Inferior parietal cortex (tissue), 1 donor: ENCODE measurements around the gene ZNF768.
"Not testable (repeated sequence)": the region's sequence is repeated elsewhere in the genome, so short reads cannot be mapped to it uniquely, and the experiment has no call there.

Experiments
- DNase-seq: peaks from one replicate; pipeline ENCODE4 v3.0.0-alpha.2; 2016; ENCODE audit errors: extremely low spot score

Gene ZNF768

GRCh38 chr16:30510376-30510938, 15.9 kb downstream of the ZNF768 start:
- no peak for DNase-seq

GRCh38 chr16:30509081-30509765, 17.1 kb downstream of the ZNF768 start:
- DNase-seq = no peak

GRCh38 chr16:30503403-30504296, 22.7 kb downstream of the ZNF768 start:
- DNase-seq = no peak

DNA sequence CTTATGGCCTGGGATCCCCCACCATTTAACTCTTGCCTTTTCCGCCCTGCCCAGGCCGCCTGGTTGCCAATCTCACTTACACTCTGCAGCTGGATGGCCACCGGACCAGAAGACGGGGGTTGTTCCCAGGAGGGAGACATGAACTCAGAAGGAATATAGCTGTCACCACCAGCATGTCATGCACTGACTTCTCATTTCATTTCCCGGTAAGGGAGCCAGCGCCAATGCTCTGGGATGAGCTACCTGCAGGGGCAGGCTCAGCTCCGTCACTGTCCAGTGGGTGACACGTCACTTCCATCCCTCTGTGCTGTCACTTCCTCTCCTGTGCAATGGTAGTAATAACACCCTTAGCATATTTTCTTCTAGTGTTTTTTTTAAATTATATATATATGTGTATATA, 27.1 kb downstream of the ZNF768 start:
- DNase-seq = no peak

DNA sequence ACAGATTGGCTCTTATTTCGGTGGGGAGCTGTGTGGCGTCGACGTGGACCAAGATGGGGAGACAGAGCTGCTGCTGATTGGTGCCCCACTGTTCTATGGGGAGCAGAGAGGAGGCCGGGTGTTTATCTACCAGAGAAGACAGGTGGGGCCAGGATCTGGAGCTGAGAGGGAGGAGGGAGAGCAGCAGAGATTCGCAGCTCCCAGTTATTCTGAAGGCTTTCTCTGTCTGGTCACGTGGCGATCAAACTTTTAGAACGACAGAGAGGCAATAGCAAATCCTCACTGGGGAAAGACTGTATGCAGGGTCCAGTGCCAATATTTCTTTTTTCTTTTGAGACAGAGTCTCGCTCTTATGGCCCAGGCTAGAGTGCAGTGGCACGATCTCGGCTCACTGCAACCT, 31.7 kb downstream of the ZNF768 start:
- DNase-seq = no peak

DNA sequence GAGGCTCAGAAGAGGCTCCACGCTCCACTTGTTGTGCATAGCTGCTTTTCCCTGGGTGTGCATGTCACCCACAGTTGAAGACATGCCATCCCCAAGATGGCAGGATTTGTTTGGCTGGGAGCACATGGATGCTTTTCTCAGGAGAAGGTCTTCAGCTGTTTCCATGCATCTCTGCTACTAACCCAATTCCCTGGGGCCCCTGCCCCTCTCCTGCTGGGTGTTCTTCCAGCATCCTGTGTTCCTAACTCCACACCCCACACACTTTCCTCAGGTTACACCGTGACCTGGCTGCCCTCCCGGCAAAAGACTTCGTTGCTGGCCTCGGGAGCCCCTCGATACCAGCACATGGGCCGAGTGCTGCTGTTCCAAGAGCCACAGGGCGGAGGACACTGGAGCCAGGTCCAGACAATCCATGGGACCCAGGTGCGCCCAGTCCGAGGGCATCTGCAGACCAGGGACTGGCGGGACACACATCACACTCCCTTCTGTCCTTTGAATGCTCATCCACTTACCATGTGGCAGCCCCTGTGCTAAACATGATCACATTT, 32.4 kb downstream of the ZNF768 start:
- no peak for DNase-seq

GRCh38 chr16:30491744-30492308, 34.5 kb downstream of the ZNF768 start:
- peak; percentile 16 for DNase-seq

- no peak for DNase-seq
Observed at GRCh38 chr16:30491229-30491628, 35.1 kb downstream of the ZNF768 start.

GRCh38 chr16:30490210-30490609, 36.2 kb downstream of the ZNF768 start:
- DNase-seq = no peak

GRCh38 chr16:30488764-30489605, 37.4 kb downstream of the ZNF768 start:
- DNase-seq = no peak

DNA sequence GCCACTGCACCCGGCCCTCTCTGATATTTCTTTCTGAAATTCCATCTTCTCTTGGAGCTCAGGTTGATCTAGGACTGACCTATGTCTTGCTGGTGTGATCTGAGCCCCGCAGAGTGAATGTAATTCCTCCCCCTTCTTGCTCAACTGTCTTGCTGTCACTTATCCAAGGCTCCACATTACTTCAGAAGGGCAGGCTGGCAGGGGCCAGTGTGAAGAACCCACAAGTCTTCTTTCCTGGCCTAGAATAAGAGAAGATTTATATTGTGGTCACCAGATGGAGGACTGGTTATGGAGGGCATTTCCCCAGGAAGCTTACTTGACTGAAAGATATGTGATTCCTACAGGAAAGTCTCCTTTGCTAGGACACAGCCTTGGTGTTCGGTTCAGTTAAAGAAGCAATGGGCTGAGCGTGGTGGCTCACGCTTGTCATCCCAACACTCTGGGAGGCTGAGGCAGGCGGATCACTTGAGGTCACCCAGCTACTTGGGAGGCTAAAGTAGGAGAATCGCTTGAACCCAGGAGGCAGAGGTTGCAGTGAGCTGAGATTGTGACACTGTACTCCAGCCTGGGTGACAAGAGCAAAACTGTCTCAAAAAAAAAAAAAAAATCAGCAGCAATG, 40.4 kb downstream of the ZNF768 start:
- no peak for DNase-seq

DNA sequence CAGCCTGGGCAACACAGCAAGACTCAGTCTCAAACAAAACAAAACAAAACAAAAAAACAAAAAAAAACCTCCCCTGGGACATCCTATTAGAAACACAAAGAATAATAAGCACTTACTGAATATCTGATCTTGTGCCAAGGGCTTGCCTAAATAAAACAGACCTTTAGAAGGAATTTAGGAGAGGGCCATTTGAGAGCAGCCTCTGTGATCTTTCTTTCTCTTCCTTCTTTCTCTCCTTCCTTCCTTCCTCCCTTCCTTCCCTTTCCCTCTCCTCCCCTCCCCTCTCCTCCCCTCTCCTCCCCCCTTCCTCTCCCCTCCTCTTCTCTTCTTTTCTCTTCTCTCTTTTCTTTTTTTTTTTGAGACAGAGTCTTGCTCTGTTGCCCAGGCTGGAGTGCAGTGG, 41.5 kb downstream of the ZNF768 start:
- DNase-seq = no peak

- no peak for DNase-seq
Observed at GRCh38 chr16:30482366-30482765, 44.0 kb downstream of the ZNF768 start.

- DNase-seq = no peak
Observed at GRCh38 chr16:30481381-30481780, 45.0 kb downstream of the ZNF768 start.

GRCh38 chr16:30478766-30479478, 47.4 kb downstream of the ZNF768 start:
- no peak for DNase-seq

DNA sequence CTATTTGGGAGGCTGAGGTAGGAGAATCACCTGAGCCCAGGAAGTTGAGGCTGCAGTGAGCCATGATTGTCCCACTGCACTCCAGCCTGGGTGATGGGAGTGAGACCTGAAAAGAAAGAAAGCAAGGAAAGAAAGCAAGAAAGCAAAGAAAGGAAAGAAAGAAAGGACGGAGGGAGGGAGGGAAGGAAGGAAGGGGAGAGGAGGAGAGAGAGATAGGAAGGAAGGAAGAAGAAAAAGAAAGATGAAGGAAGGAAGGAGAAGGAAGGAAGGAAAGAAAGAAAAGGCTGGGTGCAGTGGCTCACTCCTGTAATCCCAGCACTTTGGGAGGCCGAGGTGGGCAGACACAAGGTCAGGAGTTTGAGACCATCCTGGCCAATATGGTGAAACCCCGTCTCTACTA, 48.6 kb downstream of the ZNF768 start:
- not testable (repeated sequence) for DNase-seq

DNA sequence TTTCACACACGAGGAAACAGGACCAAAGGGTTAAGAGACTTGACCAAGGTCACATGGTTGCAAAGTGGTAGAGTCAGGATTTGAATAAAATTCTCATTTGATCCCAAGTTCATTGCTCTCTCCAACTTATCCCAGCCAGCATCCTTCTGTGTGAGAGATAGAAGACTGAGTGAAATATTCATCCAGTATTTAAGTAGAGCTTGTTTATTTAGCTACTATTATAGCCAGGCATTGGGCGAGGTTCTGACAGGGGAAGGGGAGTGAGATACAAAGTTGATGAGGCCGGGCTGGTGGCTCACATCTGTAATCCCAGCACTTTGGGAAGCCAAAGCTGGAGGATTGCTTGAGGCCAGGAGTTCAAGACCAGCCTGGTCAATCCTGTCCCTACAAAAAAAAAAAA, 49.4 kb downstream of the ZNF768 start:
- DNase-seq = no peak

DNA sequence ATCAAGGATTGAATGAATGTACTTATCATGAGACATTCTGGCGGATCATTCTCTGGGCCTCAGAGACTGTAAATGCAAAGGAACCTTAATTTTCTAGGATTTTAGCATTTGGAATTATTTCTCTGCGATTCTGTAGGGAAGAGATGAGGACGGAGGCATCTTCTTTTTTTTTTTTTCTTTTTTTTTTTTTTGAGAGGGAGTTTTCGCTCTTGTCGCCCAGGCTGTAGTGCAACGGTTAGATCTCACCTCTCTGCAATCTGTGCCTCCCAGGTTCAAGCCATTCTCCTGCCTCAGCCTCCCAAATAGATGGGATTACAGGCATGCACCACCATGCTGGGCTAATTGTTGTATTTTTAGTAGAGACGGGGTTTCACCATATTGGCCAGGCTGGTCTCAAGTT, 51.7 kb downstream of the ZNF768 start:
- DNase-seq = no peak

- no peak for DNase-seq
Observed at GRCh38 chr16:30474074-30474452, 52.3 kb downstream of the ZNF768 start.
